ENCODE measurements around the gene XPO4.

The XPO4 gene

DNA sequence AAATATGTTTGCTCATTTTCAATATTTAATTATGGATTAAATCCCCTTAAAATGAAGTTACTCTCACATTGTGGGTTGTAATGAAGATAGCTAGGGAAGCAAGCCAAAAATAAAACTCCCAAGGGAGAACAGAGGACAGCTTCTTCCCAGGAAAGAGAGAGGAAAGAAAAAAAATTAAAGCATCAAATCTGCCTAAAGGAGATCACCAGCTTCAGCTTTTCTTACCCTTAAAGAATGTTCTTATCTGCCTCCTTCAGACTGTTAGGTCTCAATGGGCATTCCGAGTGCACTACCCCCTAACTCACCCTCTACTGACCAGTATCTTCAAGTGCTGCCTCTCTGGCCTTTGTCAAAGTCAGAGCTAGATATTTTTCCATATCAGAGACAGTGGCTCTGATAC lies 55.2 kb downstream of the XPO4 start:
- TF ChIP-seq, protein P1, sequence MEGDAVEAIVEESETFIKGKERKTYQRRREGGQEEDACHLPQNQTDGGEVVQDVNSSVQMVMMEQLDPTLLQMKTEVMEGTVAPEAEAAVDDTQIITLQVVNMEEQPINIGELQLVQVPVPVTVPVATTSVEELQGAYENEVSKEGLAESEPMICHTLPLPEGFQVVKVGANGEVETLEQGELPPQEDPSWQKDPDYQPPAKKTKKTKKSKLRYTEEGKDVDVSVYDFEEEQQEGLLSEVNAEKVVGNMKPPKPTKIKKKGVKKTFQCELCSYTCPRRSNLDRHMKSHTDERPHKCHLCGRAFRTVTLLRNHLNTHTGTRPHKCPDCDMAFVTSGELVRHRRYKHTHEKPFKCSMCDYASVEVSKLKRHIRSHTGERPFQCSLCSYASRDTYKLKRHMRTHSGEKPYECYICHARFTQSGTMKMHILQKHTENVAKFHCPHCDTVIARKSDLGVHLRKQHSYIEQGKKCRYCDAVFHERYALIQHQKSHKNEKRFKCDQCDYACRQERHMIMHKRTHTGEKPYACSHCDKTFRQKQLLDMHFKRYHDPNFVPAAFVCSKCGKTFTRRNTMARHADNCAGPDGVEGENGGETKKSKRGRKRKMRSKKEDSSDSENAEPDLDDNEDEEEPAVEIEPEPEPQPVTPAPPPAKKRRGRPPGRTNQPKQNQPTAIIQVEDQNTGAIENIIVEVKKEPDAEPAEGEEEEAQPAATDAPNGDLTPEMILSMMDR (IDR thresholded peaks at IDR 0.05; ENCODE audit: low read length, missing control alignments) = no peak
- H3K4me3 ChIP-seq (replicated peaks; ENCODE audit: low read depth, low read length) = no peak overlapping the region
- peak; percentile 25 for DNase-seq (ENCODE audit: low read depth)

DNA sequence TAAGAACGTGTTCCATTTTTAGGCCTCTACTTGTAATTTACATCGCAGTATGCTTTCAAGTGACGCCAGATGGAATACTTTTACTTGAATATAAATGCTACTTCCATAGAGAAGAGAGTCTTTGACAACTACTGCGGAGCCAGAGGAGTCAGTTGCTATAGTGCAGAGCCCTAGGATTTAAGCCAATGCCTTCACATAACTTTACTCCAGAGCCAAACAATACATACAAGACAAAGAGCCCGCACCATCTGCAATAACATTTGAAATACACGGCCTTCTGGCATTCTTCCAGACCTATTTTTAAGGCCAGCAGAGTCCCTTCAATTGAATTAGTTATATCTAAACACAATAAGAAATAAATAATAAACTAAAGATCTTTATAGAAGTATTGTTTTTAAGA lies 59.4 kb downstream of the XPO4 start:
- TF ChIP-seq, protein P1 (IDR thresholded peaks at IDR 0.05; ENCODE audit: low read length, missing control alignments) = no peak
- DNase-seq (ENCODE audit: low read depth) = peak; percentile 82
- no peak overlapping the region for H3K4me3 ChIP-seq (replicated peaks; ENCODE audit: low read depth, low read length)

DNA sequence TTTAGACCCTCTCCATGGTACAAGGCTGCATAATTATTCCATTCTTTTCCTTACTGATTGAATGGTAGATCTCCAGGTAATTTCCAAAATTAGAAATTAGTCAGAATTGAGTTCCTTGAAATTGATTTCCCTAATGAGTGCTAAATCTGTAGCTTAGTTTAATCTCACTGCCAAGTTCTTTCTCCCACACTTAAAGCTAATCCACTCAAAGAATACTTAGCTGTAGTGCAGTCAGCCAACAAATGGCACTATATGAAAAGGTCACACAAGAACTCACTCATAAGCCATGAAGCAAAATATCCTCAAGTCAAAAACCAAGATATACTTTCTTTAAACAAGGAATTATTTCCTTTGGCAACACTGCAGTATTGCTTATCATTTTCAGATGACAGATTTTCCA lies 62.0 kb downstream of the XPO4 start:
- DNase-seq (ENCODE audit: low read depth) = no peak
- TF ChIP-seq, protein P1 (IDR thresholded peaks at IDR 0.05; ENCODE audit: low read length, missing control alignments) = no peak
- H3K4me3 ChIP-seq (replicated peaks; ENCODE audit: low read depth, low read length) = no peak overlapping the region

DNA sequence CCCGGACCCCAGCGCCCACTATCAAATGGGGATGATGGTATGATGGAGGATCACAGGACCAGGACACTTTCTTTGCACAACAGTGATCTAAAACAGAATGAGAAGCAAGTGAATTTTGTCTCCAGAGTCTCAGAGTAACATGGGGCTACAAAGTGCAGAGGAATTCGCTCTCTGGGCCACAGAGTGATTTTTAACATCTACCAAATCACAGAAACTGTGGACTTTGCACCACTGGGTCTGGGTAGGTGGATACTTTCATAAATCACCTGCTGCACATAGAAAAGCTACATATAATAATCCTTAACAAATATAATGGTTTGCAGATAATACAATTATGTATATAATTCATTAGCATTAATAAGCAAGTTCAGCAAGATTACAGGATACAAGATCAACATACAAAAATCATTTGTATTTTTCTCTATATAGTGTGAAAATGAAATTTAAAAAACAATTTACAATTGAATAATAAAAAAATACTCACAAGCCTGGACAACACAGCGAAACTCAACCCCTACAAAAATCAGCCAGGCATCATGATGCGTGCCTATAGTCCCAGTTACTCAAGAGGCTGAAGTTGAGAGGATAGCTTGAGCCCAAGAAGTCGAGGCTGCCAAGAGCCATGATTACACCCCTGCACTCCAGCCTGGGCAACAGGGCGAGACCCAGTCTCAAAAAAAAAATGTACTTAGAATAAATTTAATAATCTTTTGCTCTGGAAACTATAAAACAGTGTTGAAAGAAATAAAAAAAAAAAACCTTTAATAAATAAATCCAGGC lies 68.5 kb downstream of the XPO4 start:
- H3K4me3 ChIP-seq (replicated peaks; ENCODE audit: low read depth, low read length) = no peak overlapping the region
- no peak for DNase-seq (ENCODE audit: low read depth)
- TF ChIP-seq, protein P1 (IDR thresholded peaks at IDR 0.05; ENCODE audit: low read length, missing control alignments) = no peak

DNA sequence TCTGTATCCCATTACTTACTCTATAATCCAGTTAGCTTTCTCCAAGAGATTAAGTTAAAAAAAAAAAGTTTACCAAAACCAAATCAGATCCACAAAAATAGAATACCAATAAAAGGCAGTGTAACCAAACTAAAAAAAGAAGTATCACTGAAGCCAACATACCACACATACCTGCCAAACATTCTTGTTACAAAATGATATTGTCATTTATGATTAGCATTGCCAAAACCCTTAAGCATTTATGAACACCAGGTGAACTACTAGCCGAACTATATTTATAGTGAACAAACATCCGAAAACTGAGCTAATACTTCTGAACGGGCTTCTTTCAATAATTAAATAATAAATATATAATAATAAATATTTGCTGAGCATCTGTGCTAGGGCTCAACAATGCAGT lies 69.7 kb downstream of the XPO4 start:
- H3K4me3 ChIP-seq (replicated peaks; ENCODE audit: low read depth, low read length) = no peak overlapping the region
- no peak for DNase-seq (ENCODE audit: low read depth)
- TF ChIP-seq, protein P1 (IDR thresholded peaks at IDR 0.05; ENCODE audit: low read length, missing control alignments) = no peak

DNA sequence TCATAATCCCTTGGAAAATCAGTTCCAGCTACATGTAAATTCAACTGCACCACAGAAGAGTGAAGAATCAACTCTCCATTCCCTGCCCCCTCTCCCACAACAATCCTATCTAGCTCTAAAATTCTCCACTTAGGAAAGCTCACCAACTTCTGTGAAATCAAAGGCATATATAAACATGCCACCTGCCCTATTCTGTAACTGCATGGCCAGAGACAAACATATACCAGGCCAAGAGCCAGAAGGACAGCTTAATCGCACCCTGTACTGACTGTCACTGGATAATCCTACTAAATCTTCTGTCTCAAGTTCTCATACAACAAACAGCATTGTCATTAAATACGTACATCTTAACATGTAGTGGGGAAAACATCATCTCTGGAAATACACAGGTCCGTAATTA lies 70.6 kb downstream of the XPO4 start:
- TF ChIP-seq, protein P1 (IDR thresholded peaks at IDR 0.05; ENCODE audit: low read length, missing control alignments) = no peak
- H3K4me3 ChIP-seq (replicated peaks; ENCODE audit: low read depth, low read length) = no peak overlapping the region
- DNase-seq (ENCODE audit: low read depth) = no peak

DNA sequence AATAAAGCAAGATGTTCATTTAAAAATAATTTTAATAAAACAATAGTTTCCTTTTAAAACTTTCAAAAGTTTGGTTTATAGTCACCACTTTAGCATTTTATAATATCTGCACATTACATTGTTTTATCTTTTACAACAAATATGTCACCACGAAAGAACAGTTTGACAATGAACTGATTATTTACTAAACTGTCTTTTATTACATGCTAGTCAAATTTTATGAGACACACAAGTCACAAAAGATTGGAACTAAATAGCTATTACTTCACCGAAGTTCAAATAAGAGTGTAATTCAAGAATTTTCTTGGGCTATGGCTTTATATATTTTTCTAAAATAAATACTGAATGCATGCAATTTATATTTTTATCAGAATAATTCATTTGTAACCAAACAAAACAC lies 71.3 kb downstream of the XPO4 start:
- TF ChIP-seq, protein P1 (IDR thresholded peaks at IDR 0.05; ENCODE audit: low read length, missing control alignments) = no peak
- no peak overlapping the region for H3K4me3 ChIP-seq (replicated peaks; ENCODE audit: low read depth, low read length)
- no peak for DNase-seq (ENCODE audit: low read depth)
